ENCODE data around the gene GRIK4. TPM values are rescaled to one million over a fixed set of nuclear protein-coding genes. Genes with fewer than 3 reads are reported as not detected.
"Not testable (repeated sequence)": the region's sequence is repeated elsewhere in the genome, so short reads cannot be mapped to it uniquely, and the experiment has no call there.

Gene GRIK4
- total RNA-seq, 1 experiment from 2014 or later, result not detected

- DNase-seq (ENCODE audit: low spot score), result no peak
These were observed 264.7 kb downstream of the GRIK4 start for GRCh38 chr11:120775986-120776951.

- DNase-seq (ENCODE audit: low spot score), result no peak
These were observed 267.3 kb downstream of the GRIK4 start for GRCh38 chr11:120778685-120779490.

GRCh38 chr11:120780239-120780638, 268.7 kb downstream of the GRIK4 start:
- DNase-seq (ENCODE audit: low spot score), result no peak

GRCh38 chr11:120781486-120782120, 270.1 kb downstream of the GRIK4 start:
- DNase-seq (ENCODE audit: low spot score), result no peak

GRCh38 chr11:120784566-120785251, 273.2 kb downstream of the GRIK4 start:
- DNase-seq (ENCODE audit: low spot score), result no peak

GRCh38 chr11:120785576-120785975, 274.0 kb downstream of the GRIK4 start:
- DNase-seq (ENCODE audit: low spot score), result no peak

- DNase-seq (ENCODE audit: low spot score), result no peak
These were observed 274.7 kb downstream of the GRIK4 start for GRCh38 chr11:120786206-120786735.

- not testable (repeated sequence) for DNase-seq (ENCODE audit: low spot score)
These were observed 275.7 kb downstream of the GRIK4 start for GRCh38 chr11:120787224-120787623.

GRCh38 chr11:120789391-120789790, 277.8 kb downstream of the GRIK4 start:
- DNase-seq (ENCODE audit: low spot score), result no peak

GRCh38 chr11:120792306-120792705, 280.8 kb downstream of the GRIK4 start:
- no peak for DNase-seq (ENCODE audit: low spot score)

- no peak for DNase-seq (ENCODE audit: low spot score)
These were observed 281.6 kb downstream of the GRIK4 start for GRCh38 chr11:120793150-120793549.

- DNase-seq (ENCODE audit: low spot score), result no peak
These were observed 282.4 kb downstream of the GRIK4 start for GRCh38 chr11:120793806-120794479.

GRCh38 chr11:120794748-120795147, 283.2 kb downstream of the GRIK4 start:
- DNase-seq (ENCODE audit: low spot score), result no peak

GRCh38 chr11:120795185-120795584, 283.6 kb downstream of the GRIK4 start:
- DNase-seq (ENCODE audit: low spot score), result no peak

GRCh38 chr11:120797143-120797542, 285.6 kb downstream of the GRIK4 start:
- DNase-seq (ENCODE audit: low spot score), result no peak

GRCh38 chr11:120798854-120799253, 287.3 kb downstream of the GRIK4 start:
- no peak for DNase-seq (ENCODE audit: low spot score)

- no peak for DNase-seq (ENCODE audit: low spot score)
These were observed 288.7 kb downstream of the GRIK4 start for GRCh38 chr11:120800206-120800605.

- peak; percentile 77 for DNase-seq (ENCODE audit: low spot score)
These were observed 290.5 kb downstream of the GRIK4 start for GRCh38 chr11:120801801-120802689.

GRCh38 chr11:120805960-120806555, 294.5 kb downstream of the GRIK4 start:
- DNase-seq (ENCODE audit: low spot score), result no peak
